ENCODE measurements around the gene UBXN4. TPM values are rescaled to one million over a fixed set of nuclear protein-coding genes. Genes with fewer than 3 reads are reported as not detected.

UBXN4 gene
- total and polyA plus RNA-seq, 2 of the 13 experiments (the other 11 are each of a cell fraction or from before 2014, with no cell fraction given) = 74.2 to 104 TPM

GRCh38 chr2:135785032-135785431 lies 43.4 kb downstream of the UBXN4 start:
- Histone ChIP-seq H3K9me3 (ENCODE audit: low read length) (no peaks in the 10 kb centered on the region), H3K4me3 (replicated peaks in 1 of 3; ENCODE audit: insufficient read depth in 1 of 3, low read depth in 2 of 3, low read length in 3 of 3) (no peak overlapping the region), H3K4me2 (ENCODE audit: low read depth, low read length) (no peak overlapping the region), H4K20me1 (ENCODE audit: insufficient read depth, low read length) (0 out of 2 replicates have a peak, but pooled peaks cover 5% of the 10 kb centered on the region), H3K27me3 (ENCODE audit: control insufficient read depth in 1 of 2, insufficient read depth in 2 of 2, low read length in 2 of 2) (no peaks in the 10 kb centered on the region), H3K79me2 (ENCODE audit: insufficient read depth, low read length) (no peaks in the 10 kb centered on the region), H3K9ac (ENCODE audit: insufficient read depth, low read depth, low read length) (no peak overlapping the region), H3K36me3 (replicated peaks in 1 of 2; ENCODE audit: control insufficient read depth in 1 of 2, insufficient read depth in 2 of 2, low read length in 2 of 2) (peaks cover 18 to 51% of the 10 kb centered on the region in 2 experiments), H3K4me1 (ENCODE audit: insufficient read depth, low read length) (no peaks in the 10 kb centered on the region), H2AFZ (ENCODE audit: low read length) (no peak overlapping the region), H3K27ac (ENCODE audit: extremely low read length, insufficient read depth, low read length) (no peak overlapping the region)
- BruUV-seq (replicated peaks) = no TSS peak
- ChIA-PET CTCF (ENCODE audit: low intra/inter-chr PET ratio, low total read pairs) (no interaction called here), POLR2A (no interaction called here)
- intact Hi-C loops (cut with micrococcal nuclease; ENCODE audit: unreplicated experiment) (no loop called here), in situ Hi-C loops (cut with HindIII; ENCODE audit: extremely low pct_ligation_motif_present, low pct_unique_long_range_greater_than_20kb) (no loop called here)
- no peak for FAIRE-seq
- 70% methylated on average over 2 of the region's 2 CpGs for WGBS (ENCODE audit: low lambda C conversion rate)
- DNase-seq (ENCODE audit: low spot score) = peak; percentile 45
- ATAC-seq = peak; percentile 70
- TF ChIP-seq HNRNPK (IDR thresholded peaks at IDR 0.05; ENCODE audit: low read depth, low read length, poor library complexity, severe bottlenecking) (no peak), SETDB1 (CRISPR knock-in tag; IDR thresholded peaks at IDR 0.05; ENCODE audit: borderline replicate concordance) (no peak), ATF4 (CRISPR knock-in tag; IDR thresholded peaks at IDR 0.05) (peak in 1 of 2 experiments; percentile 55; a peak in 2 of 4 replicates), AGO2 (optimal IDR thresholded peaks at IDR 0.05; ENCODE audit: low read depth, low read length) (peak; percentile 18), ZGPAT (CRISPR knock-in tag; IDR thresholded peaks at IDR 0.05) (no peak), CEBPG (CRISPR knock-in tag; IDR thresholded peaks at IDR 0.05) (peak; percentile 34; the same call in 1 of the 2 replicates), ZNF337 (CRISPR knock-in tag; IDR thresholded peaks at IDR 0.05; ENCODE audit: borderline replicate concordance, low read depth) (no peak), ZNF3 (CRISPR knock-in tag; IDR thresholded peaks at IDR 0.05) (peak; percentile 83), ZNF136 (CRISPR knock-in tag; IDR thresholded peaks at IDR 0.05; ENCODE audit: low read depth) (no peak), MBD4 (IDR thresholded peaks at IDR 0.05; ENCODE audit: borderline replicate concordance, low read length) (no peak), MZF1 (CRISPR knock-in tag; IDR thresholded peaks at IDR 0.05; ENCODE audit: borderline replicate concordance) (no peak), CEBPB (IDR thresholded peaks at IDR 0.05; ENCODE audit: borderline replicate concordance, low read depth, low read length) (peak; percentile 90), DRAP1 (CRISPR knock-in tag; IDR thresholded peaks at IDR 0.05) (no peak), TEAD3 (CRISPR knock-in tag; optimal IDR thresholded peaks at IDR 0.05; ENCODE audit: borderline replicate concordance) (no peak), ZNF773 (CRISPR knock-in tag; IDR thresholded peaks at IDR 0.05; ENCODE audit: borderline replicate concordance) (no peak)

Measured in HepG2 (cell line).